HG03378 (cell line): ENCODE measurements around the gene LILRB4.
"Not testable (repeated sequence)": the region's sequence is repeated elsewhere in the genome, so short reads cannot be mapped to it uniquely, and the experiment has no call there.

Experiments used
- ATAC-seq: cut with Tn5 transposase; IDR thresholded peaks from one replicate; pipeline ENCODE4 v1.9.1; 2021; ENCODE audit warnings: mild to moderate bottlenecking, moderate library complexity; ENCODE audit not compliant: unreplicated experiment

LILRB4 gene

DNA sequence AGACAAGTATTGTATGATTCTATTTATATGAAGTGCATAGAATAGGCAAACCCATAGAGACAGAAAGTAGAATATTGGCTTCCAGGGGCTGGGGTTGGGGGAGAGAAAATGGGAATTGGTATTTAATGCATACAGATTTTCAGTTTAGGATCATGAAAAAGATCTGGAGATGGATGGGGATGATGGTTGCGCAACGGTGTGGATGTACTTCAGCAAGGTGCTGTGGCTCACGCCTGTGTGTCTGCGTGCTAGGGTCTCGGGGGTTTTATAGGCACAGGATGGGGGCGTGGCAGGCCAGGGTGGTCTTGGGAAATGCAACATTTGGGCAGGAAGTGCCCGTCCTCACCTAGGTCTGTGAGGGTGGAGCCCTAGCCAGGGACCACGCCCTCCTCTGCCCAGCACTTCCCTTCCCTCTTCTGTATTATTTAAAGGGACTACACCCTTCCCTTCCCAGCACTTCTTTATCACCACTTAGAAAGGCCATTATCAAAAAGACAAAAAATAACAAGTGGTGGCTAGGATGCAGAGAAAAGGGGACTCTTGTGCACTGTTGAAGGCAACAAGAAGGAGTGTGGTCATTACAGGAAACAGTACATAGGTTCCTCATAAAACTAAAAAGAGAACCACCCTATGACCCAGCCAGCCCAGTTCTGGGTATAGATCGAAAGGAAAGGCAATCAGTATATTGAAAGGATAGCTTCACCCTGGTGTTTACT lies 29.0 kb downstream of the LILRB4 start:
- ATAC-seq, result no peak

DNA sequence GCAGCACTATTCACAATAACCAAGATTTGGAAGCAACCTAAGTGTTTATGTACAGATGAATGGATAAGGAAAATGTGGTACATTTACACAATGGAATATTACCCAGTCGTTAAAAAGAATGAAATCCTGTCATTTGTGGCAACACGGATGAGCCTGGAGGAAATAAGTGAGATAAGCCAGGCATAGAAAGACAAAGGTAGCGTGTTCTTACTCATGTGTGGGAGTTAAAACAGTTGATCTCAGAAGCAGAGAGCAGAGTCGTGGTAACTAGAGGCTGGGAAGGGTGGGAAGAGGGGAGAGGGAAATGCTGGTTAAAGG lies 29.5 kb downstream of the LILRB4 start:
- no peak for ATAC-seq

DNA sequence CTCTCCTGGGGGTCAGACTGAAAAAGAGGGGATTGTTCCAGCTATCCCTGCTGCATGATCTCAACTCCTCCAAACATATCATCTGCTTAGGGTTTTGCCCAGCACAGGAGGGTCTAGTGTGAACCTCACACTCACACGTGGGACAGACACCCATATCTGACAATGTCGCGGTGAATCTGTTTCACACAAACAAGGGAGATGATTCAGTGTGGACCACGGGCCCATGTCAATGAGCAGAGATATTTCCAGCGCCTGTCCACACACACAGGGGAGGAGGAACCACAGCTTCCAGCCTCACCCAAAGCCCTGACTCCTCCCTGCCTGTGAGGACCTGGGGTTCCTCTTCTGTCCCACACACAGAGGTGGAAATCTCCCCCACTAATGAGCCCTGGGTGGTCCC lies 31.9 kb downstream of the LILRB4 start:
- ATAC-seq, result no peak

DNA sequence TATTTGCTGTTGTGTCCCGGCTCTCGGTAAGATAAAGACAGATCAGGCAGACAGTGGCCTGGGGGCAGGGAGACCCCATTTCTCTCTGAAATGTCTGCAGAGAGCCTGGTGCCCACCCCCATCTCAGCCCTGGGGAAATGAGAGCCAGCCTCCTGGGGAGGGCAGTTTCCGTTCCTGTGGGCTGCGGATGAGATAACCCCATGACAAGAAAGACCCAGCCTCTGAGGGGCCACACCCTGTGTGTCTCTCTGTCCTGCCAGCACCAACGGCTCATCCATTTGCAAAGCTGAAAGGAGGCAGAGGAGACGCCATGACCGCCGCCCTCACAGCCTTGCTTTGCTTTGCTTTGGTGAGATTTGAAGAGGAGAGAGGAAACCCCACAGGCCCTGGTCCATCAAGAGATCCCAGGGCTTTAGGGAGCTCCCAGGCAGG lies 33.3 kb downstream of the LILRB4 start:
- ATAC-seq, result no peak

DNA sequence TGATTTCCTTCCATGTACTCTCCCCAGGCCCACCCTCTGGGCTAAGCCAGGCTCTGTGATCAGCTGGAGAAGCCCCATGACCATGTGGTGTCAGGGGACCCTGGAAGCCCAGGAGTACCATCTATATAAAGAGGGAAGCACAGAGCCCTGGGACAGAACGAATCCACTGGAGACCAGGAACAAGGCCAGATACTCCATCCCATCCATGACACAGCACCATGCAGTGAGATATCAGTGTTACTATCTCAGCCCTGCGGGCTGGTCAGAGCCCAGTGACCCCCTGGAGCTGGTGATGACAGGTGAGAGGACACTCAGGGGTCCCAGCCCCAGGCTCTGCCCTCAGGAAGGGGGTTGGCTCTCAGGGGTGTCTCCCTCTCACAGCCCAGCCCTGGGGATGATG lies 34.0 kb downstream of the LILRB4 start:
- ATAC-seq, result no peak

DNA sequence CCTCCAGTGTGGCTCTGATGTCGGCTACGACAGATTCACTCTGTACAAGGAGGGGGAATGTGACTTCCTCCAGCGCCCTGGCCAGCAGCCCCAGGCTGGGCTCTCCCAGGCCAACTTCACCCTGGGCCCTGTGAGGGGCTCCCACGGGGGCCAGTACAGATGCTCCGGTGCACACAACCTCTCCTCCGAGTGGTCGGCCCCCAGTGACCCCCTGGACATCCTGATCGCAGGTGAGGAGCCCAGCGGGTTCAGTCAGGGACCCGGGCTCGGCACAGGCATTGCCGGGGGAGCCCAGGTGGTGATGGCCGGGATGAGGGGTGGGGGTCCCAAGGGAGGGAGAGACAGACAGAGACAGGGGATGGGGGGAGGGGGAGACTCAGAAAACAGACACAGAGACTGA lies 34.9 kb downstream of the LILRB4 start:
- ATAC-seq, result not testable (repeated sequence)

DNA sequence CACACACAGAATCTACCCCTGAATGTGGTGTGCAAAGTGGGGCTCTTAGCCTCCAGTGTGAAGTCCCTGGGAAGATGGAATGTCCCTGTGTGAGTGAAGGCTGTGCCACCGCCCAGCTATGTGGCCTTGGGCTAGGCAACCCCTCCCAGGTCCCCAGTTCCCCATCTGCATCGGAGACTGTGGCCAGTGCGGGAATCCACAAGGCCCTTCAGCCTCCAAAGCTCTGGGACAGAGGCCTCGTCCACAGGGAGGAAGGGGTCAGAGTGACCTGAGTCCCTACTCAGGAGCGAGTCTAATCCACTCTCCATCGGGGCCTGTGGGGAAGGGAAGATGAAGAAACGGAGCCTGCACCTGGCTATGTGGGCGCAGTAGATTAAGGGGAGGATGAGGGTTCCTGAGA lies 42.1 kb downstream of the LILRB4 start:
- ATAC-seq, result no peak

DNA sequence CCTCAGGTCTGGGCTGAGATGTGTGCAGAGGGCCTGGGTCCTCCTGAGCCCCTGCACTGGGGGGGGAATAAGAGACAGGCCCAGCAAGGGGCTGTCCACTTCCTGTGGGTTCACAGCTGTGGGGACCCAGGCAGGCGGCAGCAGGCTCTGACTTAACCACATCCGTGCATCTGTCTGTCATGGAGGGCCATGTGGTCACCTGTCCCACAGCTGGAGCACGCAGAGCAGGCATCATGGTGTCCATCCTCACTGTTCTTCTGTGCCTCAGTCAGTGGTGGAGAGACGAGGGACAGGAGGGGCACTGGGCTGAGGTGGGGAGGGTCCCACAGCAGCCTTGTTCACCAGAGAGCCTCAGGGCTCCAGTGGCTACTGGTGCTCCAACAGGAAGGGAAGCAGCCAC lies 45.2 kb downstream of the LILRB4 start:
- ATAC-seq, result no peak

DNA sequence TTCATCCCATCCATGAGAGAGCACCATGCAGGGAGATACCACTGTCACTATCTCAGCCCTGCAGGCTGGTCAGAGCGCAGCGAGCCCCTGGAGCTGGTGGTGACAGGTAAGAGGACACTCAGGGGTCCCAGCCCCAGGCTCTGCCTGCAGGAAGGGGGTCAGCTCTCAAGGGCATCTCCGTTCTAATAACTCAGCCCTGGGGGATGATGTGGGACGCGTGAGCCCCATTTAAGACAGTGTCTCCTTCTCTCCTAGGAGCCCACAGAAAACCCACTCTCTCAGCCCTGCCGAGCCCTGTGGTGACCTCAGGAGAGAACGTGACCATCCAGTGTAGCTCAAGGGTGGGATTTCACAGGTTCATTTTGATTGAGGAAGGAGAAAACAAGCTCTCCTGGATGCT lies 46.0 kb downstream of the LILRB4 start:
- no peak for ATAC-seq

DNA sequence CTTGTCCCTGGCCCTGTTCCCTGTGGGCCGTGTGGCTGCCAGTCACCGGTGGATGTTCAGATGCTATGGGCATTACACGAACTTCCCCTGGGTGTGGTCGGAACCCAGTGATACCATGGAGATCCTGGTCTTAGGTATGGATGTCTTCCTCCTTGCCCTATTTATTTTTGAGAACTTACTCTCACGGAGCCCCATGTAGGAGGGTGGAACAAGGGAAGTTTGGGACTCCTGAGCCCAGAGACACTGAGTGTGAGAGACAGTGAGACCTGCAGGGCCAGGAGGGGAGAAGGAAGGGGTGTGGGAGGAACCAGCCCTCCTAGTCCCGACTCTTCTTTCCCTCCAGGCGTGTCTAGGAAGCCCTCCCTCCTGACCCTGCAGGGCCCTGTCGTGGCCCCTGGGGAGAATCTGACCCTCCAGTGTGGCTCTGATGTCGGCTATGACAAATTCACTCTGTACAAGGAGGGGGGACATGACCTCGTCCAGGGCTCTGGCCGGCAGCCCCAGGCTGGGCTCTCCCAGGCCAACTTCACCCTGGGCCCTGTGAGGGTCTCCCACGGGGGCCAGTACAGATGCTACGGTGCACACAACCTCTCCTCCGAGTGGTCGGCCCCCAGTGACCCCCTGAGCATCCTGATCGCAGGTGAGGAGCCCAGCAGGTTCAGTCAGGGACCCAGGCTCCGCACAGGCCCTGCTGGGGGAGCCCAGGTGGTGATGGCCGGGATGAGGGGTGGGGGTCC lies 46.6 kb downstream of the LILRB4 start:
- no peak for ATAC-seq

DNA sequence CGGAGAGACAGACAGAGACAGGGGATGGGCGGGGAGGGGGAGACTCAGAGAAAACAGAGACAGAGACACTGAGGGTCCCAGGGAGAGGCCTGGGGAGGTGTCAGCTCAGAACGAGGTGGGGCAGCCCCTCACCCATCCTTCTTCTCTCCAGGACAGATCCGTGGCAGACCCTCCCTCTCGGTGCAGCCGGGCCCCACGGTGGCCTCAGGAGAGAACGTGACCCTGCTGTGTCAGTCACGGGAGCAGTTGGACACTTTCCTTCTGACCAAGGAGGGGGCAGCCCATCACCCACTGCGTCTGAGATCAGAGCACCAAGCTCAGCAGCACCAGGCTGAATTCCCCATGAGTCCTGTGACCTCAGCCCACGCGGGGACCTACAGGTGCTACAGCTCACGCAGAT lies 47.2 kb downstream of the LILRB4 start:
- ATAC-seq, result not testable (repeated sequence)
